K562 (cell line): ENCODE measurements around the gene GPR162. TPM values are rescaled to one million over a fixed set of nuclear protein-coding genes. Genes with fewer than 3 reads are reported as not detected.
A peak's percentile ranks its signal among the peaks of the same experiment; 100 is the strongest.

Source experiments
- ATAC-seq: fragments of 200-7000 bp; cut with Tn5 transposase; 3 replicates; pipeline ENCODE4 v1.9.1; 2020; ENCODE audit warnings: moderate library complexity
- BruUV-seq: library from RNA; stranded (reverse); fragments of 400-500 nt; replicated peaks from 2 replicates; lab custom pipeline; 2021; lab: Mats Ljungman, UMichigan
- CTCF ChIA-PET: fragments of 300-600 bp; formaldehyde crosslinking; extraction: SDS; loops from one replicate; lab custom pipeline; 2021; ENCODE audit warnings: low intra/inter-chr PET ratio; lab: Yijun Ruan, JAX
- POLR2A ChIA-PET: fragments of 300-600, 350-650 bp; sonication (Branson Sonifier 250); formaldehyde crosslinking; extraction: SDS; loops from one replicate; lab custom pipeline; 2021; ENCODE audit warnings: antibody characterized with exemption, inconsistent platforms; lab: Yijun Ruan, JAX
- DNase-seq, 4 experiments: peaks; one replicate each; pipeline versions ENCODE4 v3.0.0 to v3.0.0-alpha.2; 2011 to 2018; ENCODE audit warnings: low spot score in 3 of 4, mixed read lengths in 3 of 4; ENCODE audit errors: extremely low read depth in 1 of 4
- FAIRE-seq: peaks from 2 replicates; lab custom pipeline; 2011; peaks lifted over from hg19 to GRCh38; lab: Jason Lieb, UNC
- H2AFZ ChIP-seq: 2 replicates; pipeline ENCODE4 v1.6.0; 2011; ENCODE audit warnings: low read depth, low read length, control low read depth, inconsistent platforms
- H3K27ac ChIP-seq: fragments of 200-600 bp; 3 replicates; pipeline ENCODE4 v1.8.0; 2011; ENCODE audit warnings: low read depth, mild to moderate bottlenecking, control low read depth, inconsistent platforms, low read length, moderate library complexity, mixed read lengths; ENCODE audit errors: extremely low read depth
- H3K27me3 ChIP-seq, 2 experiments: fragments of 300-600 bp in 1 of 2; 2 replicates in 1 of 2; 3 replicates in 1 of 2; pipeline versions ENCODE4 v1.6.0 to v1.8.0; 2011; ENCODE audit warnings: inconsistent platforms in 2 of 2, low read length in 2 of 2, mild to moderate bottlenecking in 1 of 2, mixed read lengths in 1 of 2, moderate library complexity in 1 of 2; ENCODE audit not compliant: control insufficient read depth in 2 of 2, insufficient read depth in 2 of 2
- H3K36me3 ChIP-seq: fragments of 300-600 bp; 3 replicates; pipeline ENCODE4 v1.8.0; 2011; ENCODE audit warnings: mild to moderate bottlenecking, low read length, inconsistent platforms; ENCODE audit not compliant: control insufficient read depth, insufficient read depth
- H3K4me1 ChIP-seq, 2 experiments: fragments of 200-600 bp in 1 of 2; replicated peaks in 1 of 2; 2 replicates in 1 of 2; 3 replicates in 1 of 2; pipeline versions ENCODE4 v1.5.1 to v1.8.0; 2011; ENCODE audit warnings: inconsistent platforms in 2 of 2, low read length in 2 of 2, mild to moderate bottlenecking in 1 of 2, mixed read lengths in 1 of 2, moderate library complexity in 1 of 2; ENCODE audit not compliant: control insufficient read depth in 2 of 2, insufficient read depth in 2 of 2
- H3K4me2 ChIP-seq: 2 replicates; pipeline ENCODE4 v1.6.1; 2011; ENCODE audit warnings: low read length, control low read depth, inconsistent platforms, mixed read lengths; ENCODE audit not compliant: insufficient read depth
- H3K4me3 ChIP-seq: fragments of 200-600 bp; sonication (generic), shearing (Covaris generic); 2 replicates; pipeline ENCODE4 v1.5.1; 2016; ENCODE audit warnings: control low read depth, inconsistent platforms
- H3K79me2 ChIP-seq: fragments of 200-600 bp; 3 replicates; pipeline ENCODE4 v1.8.0; 2011; ENCODE audit warnings: low read length, inconsistent platforms; ENCODE audit not compliant: control insufficient read depth, insufficient read depth
- H3K9ac ChIP-seq, 2 experiments: 2 replicates each; pipeline versions ENCODE4 v1.6.0 to v1.6.1; 2011; ENCODE audit warnings: low read depth in 2 of 2, low read length in 2 of 2, control low read depth in 1 of 2, inconsistent platforms in 1 of 2, mild to moderate bottlenecking in 1 of 2, mixed read lengths in 1 of 2; ENCODE audit not compliant: insufficient read depth in 1 of 2
- H3K9me1 ChIP-seq: one replicate; pipeline ENCODE4 v1.6.0; 2011; ENCODE audit warnings: inconsistent platforms, mild to moderate bottlenecking, low read length, moderate library complexity; ENCODE audit not compliant: control insufficient read depth, insufficient read depth
- H3K9me3 ChIP-seq: replicated peaks from 2 replicates; pipeline ENCODE4 v1.5.1; 2011; ENCODE audit warnings: low read depth, low read length, inconsistent platforms; ENCODE audit not compliant: control insufficient read depth, insufficient read depth
- H4K20me1 ChIP-seq: replicated peaks from 2 replicates; pipeline ENCODE4 v1.6.1; 2011; ENCODE audit warnings: low read length, inconsistent platforms, mixed read lengths; ENCODE audit not compliant: control insufficient read depth, insufficient read depth
- CTCF ChIP-seq, 3 experiments: IDR thresholded peaks in 2 of 3; conservative IDR thresholded peaks in 1 of 3; 2 replicates each; pipeline ENCODE4 v1.5.1; 2011 to 2012; ENCODE audit warnings: low read length in 3 of 3, mild to moderate bottlenecking in 3 of 3, control low read depth in 2 of 3, improper control_type of control experiment in 1 of 3, inconsistent platforms in 1 of 3, low read depth in 1 of 3, mixed read lengths in 1 of 3, moderate library complexity in 1 of 3; ENCODE audit not compliant: insufficient read depth in 2 of 3
- CTCFL ChIP-seq: IDR thresholded peaks from 2 replicates; pipeline ENCODE4 v1.6.1; 2011; ENCODE audit warnings: borderline replicate concordance, low read depth, mild to moderate bottlenecking, moderate library complexity, low read length; ENCODE audit not compliant: insufficient read depth, poor library complexity, severe bottlenecking
- ELK3 ChIP-seq: fragments of 450-650 bp; formaldehyde crosslinking; IDR thresholded peaks from 2 replicates; pipeline ENCODE4 v1.4.0; 2020; ENCODE audit warnings: mild to moderate bottlenecking
- FOSL1 ChIP-seq: fragments of 200-800 bp; sonication (Bioruptor generic); conservative IDR thresholded peaks from 2 replicates; pipeline ENCODE4 v1.6.1; 2016; ENCODE audit warnings: missing genetic modification characterization, missing compliant biosample characterization
- GTF2B ChIP-seq: IDR thresholded peaks from 2 replicates; pipeline ENCODE4 v1.6.1; 2011; ENCODE audit not compliant: insufficient read length; ENCODE audit errors: extremely low read depth
- HSF4 ChIP-seq: fragments of 250-450 bp; sonication (Bioruptor Pico); IDR thresholded peaks from 2 replicates; pipeline ENCODE4 v2.1.2; 2022; ENCODE audit warnings: mild to moderate bottlenecking, moderate library complexity, borderline replicate concordance
- KLF6 ChIP-seq: fragments of 250-450 bp; sonication (Bioruptor Pico); IDR thresholded peaks from 2 replicates; pipeline ENCODE4 v1.4.0; 2020; ENCODE audit warnings: mild to moderate bottlenecking, moderate library complexity, borderline replicate concordance
- NR4A1 ChIP-seq, 2 experiments: fragments of 250-450 bp in 1 of 2; fragments of 450-650 bp in 1 of 2; sonication (Bioruptor Pico) in 1 of 2; IDR thresholded peaks; 2 replicates each; pipeline versions ENCODE4 v1.4.0 to v1.6.1; 2016 to 2020; ENCODE audit warnings: mild to moderate bottlenecking in 2 of 2, missing compliant biosample characterization in 1 of 2, missing genetic modification characterization in 1 of 2, moderate library complexity in 1 of 2
- RFX1 ChIP-seq: fragments of 450-650 bp; IDR thresholded peaks from 2 replicates; pipeline ENCODE4 v1.6.1; 2016; ENCODE audit warnings: mild to moderate bottlenecking, moderate library complexity
- ZBTB17 ChIP-seq: fragments of 450-650 bp; formaldehyde crosslinking; IDR thresholded peaks from 2 replicates; pipeline ENCODE4 v1.4.0; 2020; ENCODE audit warnings: mild to moderate bottlenecking
- ZNF586 ChIP-seq: fragments of 450-650 bp; formaldehyde crosslinking; conservative IDR thresholded peaks from 2 replicates; pipeline ENCODE4 v1.4.0; 2020; ENCODE audit warnings: mild to moderate bottlenecking, moderate library complexity
- WGBS: fragments of 100-300 bp; shearing (Covaris generic); methylation state at CpG from one replicate; pipeline ENCODE4 v1.1.6; 2016; ENCODE audit warnings: low coverage, mixed read lengths; ENCODE audit not compliant: insufficient coverage; ENCODE audit errors: missing lambda C conversion rate; 5-methylcytosine and 5-hydroxymethylcytosine counted together
- in situ Hi-C: fragments of 300-500 bp; cut with MboI; formaldehyde crosslinking; loops from 4 replicates; pipeline ENCODE4 v1.15.0; 2018; ENCODE audit warnings: inconsistent platforms, mixed read lengths
- intact Hi-C: fragments of 100-400 bp; cut with micrococcal nuclease; formaldehyde crosslinking; loops from 2 replicates; pipeline ENCODE4 v1.14.2; 2022
- polyA plus RNA-seq, 8 experiments: library from polyadenylated mRNA; depleted of rRNA in 4 of 8; stranded (reverse) in 5 of 8; unstranded in 3 of 8; fragments of >200 nt; fragmentation: Nextera tagmentation in 2 of 8; fragmentation: Illumina TruSeq in 1 of 8; extraction: Ambion mirVana in 2 of 8; extraction: Trizol in 1 of 8; gene quantifications; 2 replicates each; pipeline versions ENCODE4 v1.2.1 to v1.2.3, GENCODE V29; 2011 to 2014; ENCODE audit warnings: inconsistent platforms in 1 of 8, missing spikeins in 1 of 8
- total RNA-seq, 7 experiments: library from RNA; depleted of rRNA in 6 of 7; stranded (reverse); fragments of >200 nt in 6 of 7; fragmentation: Illumina TruSeq in 2 of 7; extraction: Trizol in 2 of 7; gene quantifications; 2 replicates each; pipeline versions ENCODE4 v1.2.1 to v1.2.3, GENCODE V29; 2011 to 2021; ENCODE audit warnings: low replicate concordance in 1 of 7

GPR162 gene
- total and polyA plus RNA-seq, 9 of the 15 experiments (the other 6 are each of a cell fraction or from before 2014, with no cell fraction given): 0.65 to 1.8 (median 1.1) TPM; not detected in 2

GRCh38 chr12:6826734-6827436, 5.3 kb downstream of the GPR162 start:
- H3K9ac ChIP-seq: peak overlapping the region; percentile 26 to 83; a peak in 2 of 4 replicates
- POLR2A ChIA-PET: interaction anchor here (1.1 to 1.2 kb wide), 2 partner anchors 13 to 46 kb away, joined by 3 to 4 read pairs; partner anchors contain the start of gene SPSB2
- peak overlapping the region; percentile 48; the same call in 1 of the 3 replicates for H3K27ac ChIP-seq
- WGBS: 82% methylated on average over 7 of the region's 22 CpGs
- BruUV-seq: no TSS peak
- peak overlapping the region; percentile 67; the same call in 1 of the 2 replicates for H3K4me2 ChIP-seq
- in situ Hi-C loops (no loop called here), intact Hi-C loops (loop anchor here (2.0 to 10.0 kb wide), 4 partner anchors 50 to 272 kb away; partner anchors contain the start of genes IFFO1 and ZNF384)
- no peaks in the 10 kb centered on the region for H3K9me3 ChIP-seq
- no peak for FAIRE-seq
- no peaks in the 10 kb centered on the region for H3K9me1 ChIP-seq
- H3K79me2 ChIP-seq: peaks cover 24% of the 10 kb centered on the region
- no peak for ATAC-seq
- no peak overlapping the region for H3K4me3 ChIP-seq
- CTCF ChIA-PET: interaction anchor here (1.8 to 1.9 kb wide), 2 partner anchors 73 to 91 kb away, joined by 6 to 15 read pairs; partner anchors contain the start of gene MLF2
- H3K27me3 ChIP-seq: peaks cover 0 to 4% of the 10 kb centered on the region in 2 experiments; a peak in 2 of 5 replicates
- H3K4me1 ChIP-seq: peaks cover 13 to 52% of the 10 kb centered on the region in 2 experiments; a peak in 4 of 5 replicates
- H2AFZ ChIP-seq: peak overlapping the region; percentile 82
- DNase-seq: peak in 1 of 4 experiments; percentile 15
- peaks cover 22% of the 10 kb centered on the region; the same call in 1 of the 3 replicates for H3K36me3 ChIP-seq
- no peaks in the 10 kb centered on the region for H4K20me1 ChIP-seq
- TF ChIP-seq CTCFL: no peak
- TF ChIP-seq CTCF (IDR thresholded peaks at IDR 0.05 in 2 of 3, conservative IDR thresholded peaks at IDR 0.05 in 1 of 3; ENCODE audit: insufficient read depth in 2 of 3, low read depth in 1 of 3, low read length in 3 of 3): peak in 1 of 3 experiments; percentile 6; a peak in 1 of 6 replicates
- peak; percentile 90 for TF ChIP-seq RFX1
- no peak for TF ChIP-seq HSF4 (CRISPR knock-in tag)
- TF ChIP-seq ZBTB17: 0 out of 2 replicates have a peak, but pooled peaks have one; percentile 25
- TF ChIP-seq KLF6 (CRISPR knock-in tag): no peak
- TF ChIP-seq ZNF586: no peak
- no peak for TF ChIP-seq ELK3 (CRISPR knock-in tag)
- no peak for TF ChIP-seq GTF2B
- no peak for TF ChIP-seq FOSL1 (tag)
- TF ChIP-seq NR4A1 (CRISPR knock-in tag; IDR thresholded peaks at IDR 0.05): no peak
- TF ChIP-seq NR4A1 (tag; IDR thresholded peaks at IDR 0.05): no peak
